HG03045 (cell line): ENCODE data around the gene KRT16.
"Not testable (repeated sequence)": the region's sequence is repeated elsewhere in the genome, so short reads cannot be mapped to it uniquely, and the experiment has no call there.

Experiments used
- ATAC-seq: cut with Tn5 transposase; IDR thresholded peaks from one replicate; pipeline ENCODE4 v1.9.1; 2021; ENCODE audit warnings: mild to moderate bottlenecking, moderate library complexity; ENCODE audit not compliant: unreplicated experiment

The KRT16 gene

GRCh38 chr17:41647940-41648410, 35.4 kb upstream of the KRT16 start:
- ATAC-seq: peak; percentile 46

DNA sequence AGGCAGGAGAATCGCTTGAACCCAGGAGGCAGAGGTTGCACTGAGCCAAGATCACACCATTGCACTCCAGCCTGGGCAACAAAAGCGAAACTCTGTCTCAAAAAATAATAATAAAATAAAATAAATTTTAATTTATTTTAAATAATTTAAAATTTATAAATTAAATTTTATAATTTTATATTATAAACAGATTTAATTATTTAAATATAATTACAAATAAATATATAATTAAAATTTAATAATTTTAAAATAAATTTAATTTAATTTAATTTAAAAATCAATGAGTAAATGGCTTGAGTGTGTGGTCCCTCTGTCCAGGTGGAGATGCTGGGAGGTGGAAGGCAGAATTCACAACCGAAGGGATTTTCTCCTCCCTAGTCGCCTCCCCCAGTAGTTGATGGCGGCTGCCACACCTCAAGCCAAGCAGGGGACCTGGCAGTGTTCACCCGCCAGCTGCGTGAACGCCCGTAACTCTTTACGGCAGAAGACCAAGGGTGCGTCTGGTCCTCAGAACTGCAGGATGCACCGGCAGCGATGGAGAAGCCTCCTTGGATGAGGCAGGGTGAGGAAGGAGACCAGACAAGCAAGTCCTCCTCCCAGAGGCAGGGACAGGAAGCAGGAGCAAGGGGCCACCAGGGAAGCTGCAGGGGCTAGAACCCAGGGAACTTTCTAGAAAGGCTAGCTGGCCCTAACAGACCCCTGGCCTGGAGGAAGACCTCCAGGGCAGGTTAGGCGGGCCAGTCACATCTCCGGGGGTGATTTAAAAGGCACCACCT, 34.7 kb upstream of the KRT16 start:
- no peak for ATAC-seq

GRCh38 chr17:41642252-41643156, 29.9 kb upstream of the KRT16 start:
- no peak for ATAC-seq

DNA sequence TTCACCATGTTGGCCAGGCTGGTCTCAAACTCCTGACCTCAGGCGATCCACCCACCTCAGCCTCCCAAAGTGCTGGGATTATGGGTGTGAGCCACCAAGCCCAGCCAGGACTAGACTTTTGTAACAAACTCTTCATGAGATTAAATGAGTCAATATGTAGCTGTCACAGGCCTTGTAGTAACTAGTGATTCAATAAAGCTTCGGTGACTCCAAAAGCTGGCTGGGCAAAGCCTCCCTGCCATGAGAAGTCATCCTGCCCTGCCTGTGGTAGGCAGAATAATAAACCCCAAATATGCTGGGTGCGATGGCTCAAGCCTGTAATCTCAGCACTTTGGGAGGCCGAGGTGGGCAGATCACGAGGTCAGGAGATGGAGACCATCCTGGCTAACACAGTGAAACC, 28.0 kb upstream of the KRT16 start:
- not testable (repeated sequence) for ATAC-seq

DNA sequence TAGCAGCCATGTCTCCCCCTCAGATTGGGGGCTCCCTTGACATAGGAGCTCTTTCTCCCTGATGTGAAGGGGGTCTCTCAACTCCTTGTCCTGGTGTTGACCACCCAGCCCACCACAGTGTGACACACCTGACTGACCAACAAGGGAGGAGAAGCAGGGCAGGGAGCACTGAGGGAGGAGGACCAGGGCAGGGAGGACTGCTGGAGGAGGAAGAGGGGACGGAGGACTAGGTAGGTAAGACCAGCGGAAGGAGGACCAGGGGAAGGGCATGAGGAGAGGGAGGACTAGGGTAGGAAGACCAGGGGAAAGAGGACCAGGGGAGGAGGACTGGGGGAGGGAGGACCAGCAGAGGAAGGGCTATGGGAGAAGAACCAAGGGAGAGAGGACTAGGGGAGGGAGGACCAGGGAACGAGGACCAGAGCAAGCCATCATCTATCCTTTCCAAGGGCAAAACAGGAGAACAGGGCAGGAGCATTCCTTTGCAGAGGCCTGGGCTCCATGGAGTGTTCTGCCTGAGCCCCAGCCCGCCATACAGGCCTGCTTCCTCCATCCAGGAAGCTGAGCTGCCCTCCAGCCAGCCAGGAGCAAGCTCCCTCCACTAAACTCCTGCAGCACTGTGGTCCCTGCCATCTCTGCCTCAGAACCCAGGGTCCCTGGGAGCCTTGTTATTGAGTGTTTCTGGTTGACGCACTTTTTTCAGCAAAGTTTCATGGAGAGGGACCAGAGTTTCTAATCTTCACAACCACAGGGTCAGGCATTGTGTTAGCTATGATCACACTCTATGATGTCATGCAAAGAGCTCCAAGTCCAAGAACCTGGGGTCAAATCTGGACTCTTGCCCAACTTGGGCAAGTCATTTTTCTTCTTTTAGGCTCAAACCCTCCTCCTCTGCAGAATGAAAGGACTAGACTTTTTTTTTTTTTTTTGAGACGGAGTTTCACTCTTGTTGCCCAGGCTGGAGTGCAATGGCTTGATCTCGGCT, 27.2 kb upstream of the KRT16 start:
- ATAC-seq: no peak

GRCh38 chr17:41638941-41639340, 26.4 kb upstream of the KRT16 start:
- ATAC-seq: no peak

DNA sequence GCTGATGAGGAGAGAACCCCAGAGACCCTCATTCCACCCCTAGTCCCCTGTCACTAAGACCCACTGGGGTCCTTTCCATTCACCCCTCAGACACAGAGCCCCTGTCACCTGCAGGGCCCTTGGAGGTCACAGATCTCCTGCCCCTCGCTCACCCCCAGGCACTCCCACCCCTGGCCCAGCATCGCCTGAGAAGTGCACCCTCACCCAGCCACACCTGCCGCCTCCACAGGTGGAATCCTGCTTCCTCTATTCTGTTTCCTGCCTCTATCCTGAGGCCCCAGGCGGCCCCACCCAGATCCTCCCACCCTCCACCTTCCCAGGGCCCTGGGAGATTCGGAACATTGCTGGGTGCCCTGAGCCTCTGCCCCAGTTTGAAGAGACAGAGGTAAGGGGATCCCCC, 25.6 kb upstream of the KRT16 start:
- no peak for ATAC-seq

DNA sequence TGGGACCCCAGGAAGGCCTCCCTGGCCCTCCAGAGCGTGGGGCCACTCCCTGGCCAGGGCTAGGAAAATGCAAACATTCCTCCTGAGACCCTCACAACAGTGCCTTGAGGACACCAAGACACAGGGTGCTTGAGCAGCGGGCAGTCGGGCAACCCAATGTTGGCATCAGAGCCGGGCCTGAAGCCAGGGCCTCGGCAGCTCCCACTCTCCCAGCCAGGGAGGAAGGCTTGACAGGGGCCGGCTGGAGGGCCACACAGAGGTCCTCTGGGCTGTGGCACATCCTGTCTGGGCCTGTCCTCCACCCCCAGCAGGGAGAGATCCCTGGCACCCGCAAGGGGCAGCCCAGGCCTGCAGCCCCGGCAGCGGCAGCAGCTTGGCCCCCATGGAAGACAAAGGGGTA, 24.1 kb upstream of the KRT16 start:
- ATAC-seq: no peak

GRCh38 chr17:41635121-41636097, 22.8 kb upstream of the KRT16 start:
- ATAC-seq: no peak

DNA sequence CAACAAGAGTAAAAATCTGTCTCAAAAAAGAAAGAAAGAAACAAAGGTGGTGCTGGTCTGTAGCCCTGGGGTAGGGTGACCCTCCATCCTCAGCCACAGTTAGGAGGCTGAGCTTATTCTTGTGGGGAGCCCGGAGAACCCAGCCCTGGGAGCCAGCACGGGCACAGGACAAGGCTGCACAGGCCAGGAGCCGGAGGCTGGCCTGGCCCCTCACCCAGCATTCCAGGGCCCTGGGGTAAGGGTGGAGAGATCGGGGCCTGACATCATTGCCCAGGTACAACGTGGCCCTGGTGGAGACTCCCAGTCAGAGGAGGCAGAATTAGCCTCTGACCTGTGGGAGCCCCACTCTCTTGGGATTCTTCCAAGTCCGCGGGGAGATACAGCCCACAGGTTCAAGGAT, 22.1 kb upstream of the KRT16 start:
- ATAC-seq: no peak

DNA sequence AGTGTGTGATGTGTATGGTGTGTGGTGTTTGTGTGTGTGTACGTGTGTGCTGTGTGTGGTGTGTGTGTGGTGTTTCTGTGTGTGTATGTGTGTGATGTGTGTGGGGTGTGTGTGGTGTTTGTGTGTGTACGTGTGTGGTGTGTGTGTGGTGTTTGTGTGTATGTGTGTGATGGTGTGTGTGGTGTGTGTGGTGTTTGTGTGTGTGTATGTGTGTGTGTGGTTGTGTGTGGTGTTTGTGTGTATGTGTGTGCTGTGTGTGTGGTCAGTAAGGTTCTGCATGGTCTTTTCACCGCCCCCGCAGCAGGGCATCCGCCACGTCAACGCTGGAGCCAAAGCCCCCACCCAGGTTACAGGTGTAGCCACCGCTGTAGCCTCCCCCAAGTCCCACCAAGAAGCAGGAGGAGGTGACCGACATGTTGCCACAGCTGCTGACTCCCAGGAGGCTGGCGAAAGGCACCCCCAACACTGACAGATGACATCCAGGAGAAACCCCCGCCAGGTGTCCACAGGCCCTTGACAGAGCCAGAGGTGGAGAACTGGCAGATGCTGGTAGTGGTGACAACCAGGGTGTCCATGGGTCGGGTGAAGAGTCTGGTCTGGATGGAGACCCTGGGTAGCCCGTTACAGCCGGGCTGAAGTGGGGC, 21.1 kb upstream of the KRT16 start:
- no peak for ATAC-seq

- no peak for ATAC-seq
Measured at GRCh38 chr17:41632482-41633105, 20.0 kb upstream of the KRT16 start.

DNA sequence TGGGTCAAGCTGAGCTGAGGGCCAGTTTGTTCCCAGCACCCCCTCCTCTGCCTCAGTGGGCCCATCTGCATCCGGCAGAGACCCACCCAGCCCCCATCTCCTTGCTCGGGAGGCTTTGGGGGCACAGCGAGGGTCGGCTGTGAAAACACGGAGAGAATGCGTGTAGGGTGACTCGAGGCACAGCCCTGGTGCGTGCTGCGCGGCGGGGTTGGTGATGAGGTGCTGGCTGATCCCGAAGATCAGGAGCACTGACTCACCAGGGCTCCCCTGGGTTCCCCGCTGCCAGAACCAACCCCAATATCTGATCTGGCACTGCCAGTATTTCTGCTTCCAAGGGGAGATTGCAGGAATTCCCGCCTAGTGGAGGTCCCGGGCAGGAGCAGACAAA, 19.3 kb upstream of the KRT16 start:
- ATAC-seq: no peak

GRCh38 chr17:41631025-41631897, 18.7 kb upstream of the KRT16 start:
- ATAC-seq: no peak

GRCh38 chr17:41629826-41630670, 17.5 kb upstream of the KRT16 start:
- ATAC-seq: no peak

GRCh38 chr17:41629316-41629715, 16.7 kb upstream of the KRT16 start:
- no peak for ATAC-seq
